Peyer's patch (tissue), 4 donors: ENCODE data around the gene HOXA1. TPM values are rescaled to one million over a fixed set of nuclear protein-coding genes. Genes with fewer than 3 reads are reported as not detected.

Source experiments
- DNase-seq, 3 donors: peaks; one replicate each; pipeline ENCODE4 v3.0.0-alpha.2; 2017 to 2019
- H3K27ac ChIP-seq, 4 donors: fragments of 200-600 bp; sonication (generic); one replicate each; pipeline ENCODE4 v1.5.1; 2016 to 2019
- H3K27me3 ChIP-seq, 2 donors: fragments of 200-600 bp; sonication (generic); one replicate each; pipeline ENCODE4 v1.5.1; 2019
- H3K36me3 ChIP-seq, 3 donors: fragments of 200-600 bp; sonication (generic); one replicate each; pipeline ENCODE4 v1.5.1; 2016 to 2019
- H3K4me1 ChIP-seq, 4 donors: fragments of 200-600 bp; sonication (generic); one replicate each; pipeline ENCODE4 v1.5.1; 2016 to 2019
- H3K4me3 ChIP-seq, 4 donors: fragments of 200-600 bp; sonication (generic); 1 replicate in 3 of 4; 2 replicates in 1 of 4; pipeline ENCODE4 v1.5.1; 2016 to 2019; ENCODE audit warnings: mild to moderate bottlenecking in 1 of 4
- H3K9me3 ChIP-seq, 4 donors: fragments of 200-600 bp; sonication (generic); one replicate each; pipeline ENCODE4 v1.5.1; 2016 to 2019; ENCODE audit warnings: mild to moderate bottlenecking in 1 of 4
- POLR2A ChIP-seq, 2 donors: fragments of 450-650 bp; IDR thresholded peaks; one replicate each; pipeline ENCODE4 v1.5.1; 2017; ENCODE audit warnings: antibody characterized with exemption in 2 of 2, mild to moderate bottlenecking in 2 of 2, moderate library complexity in 2 of 2
- total RNA-seq, 4 donors: library from RNA; depleted of rRNA; stranded (reverse); fragments of >200 nt; gene quantifications; one replicate each; pipeline ENCODE4 v1.1.0, GENCODE V29; 2016
- TF ChIP-seq, protein P1 (sequence below), 6 experiments: fragments of 450-650 bp in 4 of 6; fragments of 200-600 bp in 2 of 6; sonication (generic) in 1 of 6; IDR thresholded peaks; one replicate each; pipeline ENCODE4 v1.5.1; 2017 to 2019; ENCODE audit warnings: antibody characterized with exemption in 6 of 6, mild to moderate bottlenecking in 3 of 6, moderate library complexity in 1 of 6

Gene HOXA1
- total RNA-seq, 4 donors from 2014 or later: 1.7 to 5.3 (median 1.9) TPM

- peaks cover 0 to 51% (median 0%) of the 10 kb centered on the region in 4 donors for H3K4me1 ChIP-seq
- no peaks in the 10 kb centered on the region for H3K9me3 ChIP-seq
- TF ChIP-seq, protein P1, sequence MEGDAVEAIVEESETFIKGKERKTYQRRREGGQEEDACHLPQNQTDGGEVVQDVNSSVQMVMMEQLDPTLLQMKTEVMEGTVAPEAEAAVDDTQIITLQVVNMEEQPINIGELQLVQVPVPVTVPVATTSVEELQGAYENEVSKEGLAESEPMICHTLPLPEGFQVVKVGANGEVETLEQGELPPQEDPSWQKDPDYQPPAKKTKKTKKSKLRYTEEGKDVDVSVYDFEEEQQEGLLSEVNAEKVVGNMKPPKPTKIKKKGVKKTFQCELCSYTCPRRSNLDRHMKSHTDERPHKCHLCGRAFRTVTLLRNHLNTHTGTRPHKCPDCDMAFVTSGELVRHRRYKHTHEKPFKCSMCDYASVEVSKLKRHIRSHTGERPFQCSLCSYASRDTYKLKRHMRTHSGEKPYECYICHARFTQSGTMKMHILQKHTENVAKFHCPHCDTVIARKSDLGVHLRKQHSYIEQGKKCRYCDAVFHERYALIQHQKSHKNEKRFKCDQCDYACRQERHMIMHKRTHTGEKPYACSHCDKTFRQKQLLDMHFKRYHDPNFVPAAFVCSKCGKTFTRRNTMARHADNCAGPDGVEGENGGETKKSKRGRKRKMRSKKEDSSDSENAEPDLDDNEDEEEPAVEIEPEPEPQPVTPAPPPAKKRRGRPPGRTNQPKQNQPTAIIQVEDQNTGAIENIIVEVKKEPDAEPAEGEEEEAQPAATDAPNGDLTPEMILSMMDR (IDR thresholded peaks at IDR 0.05): no peak
- no peak for TF ChIP-seq POLR2A (IDR thresholded peaks at IDR 0.05)
- H3K36me3 ChIP-seq: no peaks in the 10 kb centered on the region
- H3K27me3 ChIP-seq: no peaks in the 10 kb centered on the region
- peak overlapping the region in 1 of 4 donors; percentile 24 for H3K4me3 ChIP-seq
- peak in 1 of 3 donors; percentile 41 for DNase-seq
- H3K27ac ChIP-seq: peak overlapping the region; percentile 46 to 93 (median 74)
Measured at GRCh38 chr7:27111042-27111750, 15.4 kb upstream of the HOXA1 start.

DNA sequence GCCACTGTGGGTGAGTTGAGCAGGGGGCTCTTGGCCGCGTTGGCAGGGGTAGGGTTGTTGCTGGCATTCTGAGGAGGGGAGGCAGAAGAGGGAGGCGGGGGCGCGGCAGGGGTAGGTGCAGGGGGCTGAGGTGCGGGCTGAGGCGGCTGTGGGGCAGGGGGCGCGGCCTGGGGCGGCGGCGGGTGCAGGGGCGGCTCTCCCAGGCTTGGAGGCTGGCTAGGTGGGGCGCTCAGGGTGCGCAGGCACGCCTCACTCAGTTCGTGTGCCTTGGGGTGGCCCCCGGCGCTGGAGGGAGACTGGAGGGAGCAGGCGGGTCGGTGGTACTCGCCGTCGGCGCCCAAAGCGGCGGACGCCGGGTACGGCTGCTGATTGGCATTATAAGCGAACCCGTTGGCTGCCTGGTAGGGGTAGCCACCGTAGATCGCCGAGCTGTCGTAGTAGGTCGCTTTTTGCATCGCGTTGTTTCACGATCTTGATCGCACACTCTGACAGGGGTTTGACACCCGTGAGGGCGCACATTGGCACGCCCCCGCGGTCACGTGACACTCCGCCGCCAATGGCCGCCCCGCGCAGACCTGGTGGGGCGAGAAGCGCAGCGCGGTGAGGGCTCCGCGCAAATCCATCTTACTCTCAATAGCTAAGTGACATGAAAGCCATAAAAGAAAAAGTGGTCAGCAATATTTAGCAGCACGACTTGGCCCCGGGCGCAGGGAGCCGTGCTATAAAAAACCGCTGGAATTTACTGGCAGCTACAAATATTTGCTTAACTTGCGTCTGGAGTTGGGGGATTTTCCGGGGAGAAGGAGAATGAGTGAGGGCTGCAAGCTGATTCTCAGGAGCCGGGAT, 14.6 kb upstream of the HOXA1 start:
- no peaks in the 10 kb centered on the region for H3K9me3 ChIP-seq
- H3K4me3 ChIP-seq: peak overlapping the region in 2 of 4 donors; percentile 24 to 35
- peak overlapping the region; percentile 46 to 93 (median 74) for H3K27ac ChIP-seq
- peaks cover 0 to 48% (median 0%) of the 10 kb centered on the region in 4 donors for H3K4me1 ChIP-seq
- peak in 2 of 3 donors; percentile 78 to 82 for DNase-seq
- no peaks in the 10 kb centered on the region for H3K36me3 ChIP-seq
- TF ChIP-seq, protein P1 (IDR thresholded peaks at IDR 0.05): no peak
- TF ChIP-seq POLR2A (IDR thresholded peaks at IDR 0.05): no peak
- H3K27me3 ChIP-seq: no peaks in the 10 kb centered on the region

GRCh38 chr7:27109466-27110185, 13.8 kb upstream of the HOXA1 start:
- TF ChIP-seq, protein P1 (IDR thresholded peaks at IDR 0.05): no peak
- TF ChIP-seq POLR2A (IDR thresholded peaks at IDR 0.05): no peak
- H3K27ac ChIP-seq: peak overlapping the region; percentile 58 to 93 (median 82)
- H3K4me3 ChIP-seq: peak overlapping the region in 1 of 4 donors; percentile 24
- peaks cover 0 to 41% (median 0%) of the 10 kb centered on the region in 4 donors for H3K4me1 ChIP-seq
- no peaks in the 10 kb centered on the region for H3K27me3 ChIP-seq
- no peaks in the 10 kb centered on the region for H3K36me3 ChIP-seq
- H3K9me3 ChIP-seq: no peaks in the 10 kb centered on the region
- DNase-seq: no peak

GRCh38 chr7:27108390-27109127, 12.8 kb upstream of the HOXA1 start:
- Histone ChIP-seq H3K27me3 (no peaks in the 10 kb centered on the region), H3K9me3 (no peaks in the 10 kb centered on the region), H3K4me1 (peaks cover 0 to 41% (median 0%) of the 10 kb centered on the region in 4 donors), H3K4me3 (peak overlapping the region in 3 of 4 donors; percentile 21 to 50 (median 39)), H3K36me3 (no peaks in the 10 kb centered on the region), H3K27ac (peak overlapping the region; percentile 58 to 93 (median 82))
- DNase-seq: peak in 1 of 3 donors; percentile 77
- TF ChIP-seq POLR2A (IDR thresholded peaks at IDR 0.05): peak in 1 of 2 donors; percentile 50
- TF ChIP-seq, protein P1 (IDR thresholded peaks at IDR 0.05): peak in 1 of 6 experiments; percentile 5
